Measurements from ENCODE around the gene ZCCHC13. TPM values are rescaled to one million over a fixed set of nuclear protein-coding genes. Genes with fewer than 3 reads are reported as not detected.
A peak's percentile ranks its signal among the peaks of the same experiment; 100 is the strongest.
"Not testable (repeated sequence)": the region's sequence is repeated elsewhere in the genome, so short reads cannot be mapped to it uniquely, and the experiment has no call there.

The ZCCHC13 gene
- not detected in 2 replicates for total RNA-seq (2014; rRNA removed; shearing (Covaris generic))
- not detected in 2 replicates for polyA plus RNA-seq (2014; cell fraction: nucleus; rRNA removed)

DNA sequence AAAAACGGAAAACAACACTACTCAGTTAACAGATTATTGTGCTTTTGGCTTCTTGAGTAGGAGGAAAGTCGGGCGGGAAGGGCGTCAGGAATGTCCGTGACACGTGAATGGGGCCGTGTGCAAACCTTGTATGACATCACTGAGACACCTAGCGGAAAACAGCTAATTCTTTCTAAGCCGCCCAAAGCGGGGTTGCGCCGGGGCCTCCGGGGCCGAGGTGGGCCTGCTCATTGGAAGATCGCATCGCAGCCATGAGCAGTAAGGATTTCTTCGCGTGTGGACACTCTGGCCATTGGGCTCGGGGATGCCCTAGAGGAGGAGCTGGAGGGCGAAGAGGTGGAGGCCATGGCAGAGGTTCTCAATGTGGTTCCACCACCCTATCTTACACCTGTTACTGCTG, at the start of gene ZCCHC13:
TSS of gene ZCCHC13 (plus strand) at position 165 of the 400 bp plus-strand sequence. CDS start at position 252, 87 bp downstream.
- DNase-seq (ENCODE audit: extremely low read depth, low read depth), result no peak

DNA sequence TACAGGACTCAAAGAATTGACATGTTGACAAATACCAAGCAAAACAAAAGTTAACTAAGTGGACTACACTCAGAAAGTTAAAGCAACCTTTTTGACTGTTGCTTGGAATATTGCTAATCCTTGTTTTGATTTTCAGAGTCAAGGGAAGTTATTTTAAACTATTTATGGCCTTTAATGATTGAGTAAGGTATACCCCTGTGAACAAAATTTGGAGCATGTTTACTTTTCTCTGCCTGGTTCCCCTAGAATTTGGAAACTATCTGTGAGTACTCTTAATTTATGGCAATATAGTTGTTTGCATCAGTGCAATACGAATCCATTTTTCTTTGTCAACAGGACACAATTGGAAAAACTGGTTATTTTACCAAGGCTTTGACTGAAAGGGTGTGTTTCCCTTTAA, 45.9 kb upstream of the ZCCHC13 start:
- DNase-seq (ENCODE audit: extremely low read depth, low read depth), result not testable (repeated sequence)

- DNase-seq (ENCODE audit: extremely low read depth, low read depth), result no peak
Observed at GRCh38 chrX:74259885-74260491, 44.0 kb upstream of the ZCCHC13 start.

GRCh38 chrX:74262452-74263209, 41.3 kb upstream of the ZCCHC13 start:
- DNase-seq (ENCODE audit: extremely low read depth, low read depth), result no peak

DNA sequence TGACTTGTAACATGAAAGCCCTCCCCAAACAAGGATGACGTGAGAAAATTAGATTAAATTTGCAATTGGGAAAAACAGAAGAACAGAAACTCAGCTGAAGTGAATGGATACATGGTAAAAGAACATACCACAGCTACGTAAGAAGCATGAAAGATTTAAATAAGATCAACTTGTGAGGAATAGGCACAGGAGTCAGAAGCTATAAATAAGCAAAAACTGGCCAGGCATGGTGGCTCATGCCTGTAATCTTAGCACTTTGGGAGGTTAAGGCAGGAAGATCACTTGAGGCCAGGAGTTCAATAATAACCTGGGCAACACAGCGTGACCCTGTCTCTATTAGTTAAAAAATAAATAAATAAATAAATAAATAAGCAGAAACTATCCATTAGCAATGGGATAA, 33.6 kb upstream of the ZCCHC13 start:
- no peak for DNase-seq (ENCODE audit: extremely low read depth, low read depth)

DNA sequence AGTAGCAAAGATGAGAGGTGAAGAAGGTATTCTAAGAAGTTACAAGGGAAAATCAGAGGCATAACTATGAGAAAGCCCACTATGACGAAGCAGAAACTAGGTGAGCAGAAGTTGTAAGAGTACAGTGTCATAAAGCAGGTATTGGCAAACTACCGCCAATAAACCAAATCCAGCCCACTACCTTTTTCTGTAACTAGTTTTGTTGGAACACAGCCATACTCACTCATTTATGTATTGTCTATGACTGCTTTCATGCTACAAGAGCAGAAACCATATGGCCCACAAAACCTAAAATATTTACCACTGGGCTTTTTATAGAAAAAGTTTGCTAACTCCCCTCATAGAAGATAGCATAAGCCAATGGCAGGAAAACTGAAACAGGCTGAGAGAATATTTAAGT, 31.8 kb upstream of the ZCCHC13 start:
- no peak for DNase-seq (ENCODE audit: extremely low read depth, low read depth)

DNA sequence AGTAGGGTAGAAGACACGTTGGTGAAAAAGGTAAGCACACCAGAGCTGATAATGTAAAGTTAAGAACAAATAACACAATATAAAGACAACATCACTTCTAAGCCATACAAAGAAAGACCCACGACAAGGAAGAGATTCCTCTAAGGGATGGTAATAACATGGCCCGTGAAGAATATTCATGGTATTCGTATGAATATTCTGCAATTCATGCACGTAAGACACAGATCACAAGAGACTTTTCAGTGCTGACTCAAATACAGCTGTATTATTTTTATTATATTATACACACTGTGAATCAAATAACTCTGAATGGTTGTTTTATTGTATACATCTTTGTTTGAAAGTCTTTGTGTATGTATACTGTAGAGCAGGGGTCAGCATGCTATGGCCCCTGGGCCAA, 29.5 kb upstream of the ZCCHC13 start:
- no peak for DNase-seq (ENCODE audit: extremely low read depth, low read depth)

DNA sequence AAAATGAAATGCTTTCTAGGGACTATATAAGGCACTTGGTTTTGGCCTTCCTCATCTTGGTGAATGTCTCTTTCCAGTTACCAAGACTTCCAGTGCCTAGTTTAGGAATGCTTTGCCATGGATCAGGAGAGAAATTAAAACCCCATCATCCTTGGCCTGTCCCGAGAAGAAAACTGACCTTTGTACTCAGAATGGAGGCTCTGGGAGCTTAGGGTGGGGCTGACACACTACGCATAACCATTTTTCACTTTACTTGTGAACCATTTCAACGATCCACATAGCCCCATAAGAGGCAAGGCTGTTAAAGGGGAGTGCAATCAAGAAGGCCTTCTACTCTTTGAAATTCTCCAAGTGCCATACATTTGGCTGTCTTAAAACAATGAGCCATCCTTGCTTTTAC, 26.7 kb upstream of the ZCCHC13 start:
- no peak for DNase-seq (ENCODE audit: extremely low read depth, low read depth)

DNA sequence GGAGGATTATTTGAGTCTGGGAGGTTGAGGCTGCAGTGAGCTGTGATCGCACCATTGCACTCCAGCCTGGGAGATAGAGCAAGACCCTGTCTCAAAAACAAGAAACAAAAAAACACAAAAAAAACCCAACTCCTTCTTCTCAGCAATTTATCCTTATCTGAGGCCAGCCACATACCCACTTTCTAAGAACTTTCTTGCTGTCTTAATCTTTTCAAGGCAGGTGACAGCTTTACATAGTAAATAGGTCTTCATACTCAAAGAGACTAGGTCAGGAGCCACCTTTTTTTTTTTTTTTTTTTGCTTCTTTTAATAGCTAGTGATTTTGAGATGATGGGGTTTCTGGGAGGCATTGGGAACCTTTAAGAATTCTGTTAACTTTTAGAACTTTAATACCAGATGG, 26.1 kb upstream of the ZCCHC13 start:
- DNase-seq (ENCODE audit: extremely low read depth, low read depth), result no peak

DNA sequence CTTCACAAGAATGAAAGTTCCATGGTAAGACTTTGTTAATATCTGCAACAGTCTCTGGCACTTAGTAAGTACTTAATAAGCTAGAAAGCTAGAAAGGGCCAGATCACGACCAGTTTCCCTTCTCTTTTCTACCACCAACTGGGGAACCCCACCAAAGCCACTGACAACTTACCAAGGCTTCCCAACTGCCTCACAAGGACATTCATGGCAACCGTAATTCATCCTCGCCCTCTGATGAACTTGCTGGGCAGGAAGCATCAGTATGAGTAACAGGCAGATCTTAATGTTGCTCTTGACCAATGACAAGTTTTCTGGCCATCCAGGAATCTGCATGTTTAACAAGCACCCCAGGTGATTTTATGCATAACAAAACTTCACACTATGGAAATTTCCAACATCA, 23.2 kb upstream of the ZCCHC13 start:
- DNase-seq (ENCODE audit: extremely low read depth, low read depth), result no peak

- no peak for DNase-seq (ENCODE audit: extremely low read depth, low read depth)
Observed at GRCh38 chrX:74284391-74284952, 19.5 kb upstream of the ZCCHC13 start.

- no peak for DNase-seq (ENCODE audit: extremely low read depth, low read depth)
Observed at GRCh38 chrX:74286950-74287740, 16.8 kb upstream of the ZCCHC13 start.

- no peak for DNase-seq (ENCODE audit: extremely low read depth, low read depth)
Observed at GRCh38 chrX:74291577-74291963, 12.4 kb upstream of the ZCCHC13 start.

- peak; percentile 91 for DNase-seq (ENCODE audit: extremely low read depth, low read depth)
Observed at GRCh38 chrX:74291964-74292807, 11.8 kb upstream of the ZCCHC13 start.

DNA sequence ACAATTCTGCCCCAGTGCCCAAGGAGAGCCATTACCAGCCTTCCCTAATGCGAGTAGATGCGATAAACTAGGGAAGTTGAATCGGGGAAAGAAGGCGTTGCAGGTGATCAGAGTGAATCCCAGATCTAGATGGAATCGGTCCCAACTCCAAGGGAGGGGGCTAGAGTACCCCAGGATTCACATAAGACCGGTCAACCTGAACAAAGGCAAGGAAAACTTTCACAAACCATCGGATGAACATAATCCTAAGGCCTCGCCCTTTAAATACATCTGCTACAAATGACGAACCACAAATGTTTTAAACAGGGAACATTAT, 11.2 kb upstream of the ZCCHC13 start:
- no peak for DNase-seq (ENCODE audit: extremely low read depth, low read depth)

GRCh38 chrX:74293343-74293946, 10.5 kb upstream of the ZCCHC13 start:
- peak; percentile 81 for DNase-seq (ENCODE audit: extremely low read depth, low read depth)

- no peak for DNase-seq (ENCODE audit: extremely low read depth, low read depth)
Observed at GRCh38 chrX:74295101-74295500, 8.9 kb upstream of the ZCCHC13 start.

DNA sequence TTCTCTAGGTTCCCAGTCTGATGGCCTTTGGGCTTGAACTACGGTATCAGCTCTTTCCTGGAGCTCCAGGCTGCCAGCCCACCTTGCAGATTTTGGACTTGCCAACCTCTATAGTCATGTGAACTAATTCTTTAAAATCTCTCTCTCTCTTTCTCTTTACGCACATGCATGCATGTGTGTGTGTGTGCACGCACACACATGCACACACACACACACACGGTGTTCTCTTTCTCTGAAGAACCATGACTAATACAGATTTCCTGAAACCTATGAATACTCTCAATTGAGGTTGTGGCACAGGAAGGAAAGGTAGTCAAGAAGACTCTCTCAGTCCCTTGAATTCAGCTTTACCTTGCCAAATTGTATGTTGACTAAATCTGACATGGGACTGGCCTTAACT, 6.2 kb upstream of the ZCCHC13 start:
- no peak for DNase-seq (ENCODE audit: extremely low read depth, low read depth)

DNA sequence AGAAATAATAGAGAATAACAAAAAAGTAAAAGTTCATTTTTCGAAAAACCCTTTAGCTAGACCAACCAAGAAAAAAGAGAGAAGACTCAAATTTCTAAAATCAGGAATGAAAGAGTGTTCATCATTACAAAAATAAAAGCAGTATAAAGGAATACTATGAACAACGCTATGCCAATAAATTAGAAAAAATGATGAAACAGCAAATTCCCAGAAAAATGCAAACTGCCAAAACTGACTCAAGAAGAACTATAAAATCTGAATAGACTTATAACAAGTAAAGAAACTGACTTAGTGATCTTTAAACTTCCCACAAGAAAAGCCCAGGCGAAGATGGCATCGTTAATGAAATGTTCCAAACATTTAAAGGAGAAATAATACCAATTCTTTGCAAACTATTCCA, 3.1 kb upstream of the ZCCHC13 start:
- DNase-seq (ENCODE audit: extremely low read depth, low read depth), result no peak

DNA sequence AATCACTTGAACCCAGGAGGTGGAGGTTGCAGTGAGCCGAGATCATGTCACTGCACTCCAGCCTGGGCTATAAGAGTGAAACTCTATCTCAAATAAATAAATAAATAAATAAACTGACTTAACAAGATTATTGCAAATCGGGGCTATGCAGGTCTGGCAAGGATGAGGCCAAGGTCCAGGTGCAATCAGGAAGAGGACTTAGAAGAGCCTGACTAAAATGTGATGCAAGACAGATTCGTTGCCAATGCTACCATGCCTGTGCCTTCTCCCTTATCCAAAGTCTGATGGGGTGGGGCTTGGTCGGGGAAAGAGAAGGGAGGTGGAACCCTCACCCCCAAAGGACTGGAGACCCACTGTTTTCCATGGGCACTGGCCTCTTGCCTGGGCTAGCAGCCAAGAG, 14.7 kb downstream of the ZCCHC13 start:
- DNase-seq (ENCODE audit: extremely low read depth, low read depth), result no peak

Measured in NCI-H460 (cell line).